ENCODE measurements around the gene CPLANE2. TPM values are rescaled to one million over a fixed set of nuclear protein-coding genes. Genes with fewer than 3 reads are reported as not detected.

The CPLANE2 gene
- total RNA-seq, 1 experiment from 2014 or later, result 6.3 TPM

DNA sequence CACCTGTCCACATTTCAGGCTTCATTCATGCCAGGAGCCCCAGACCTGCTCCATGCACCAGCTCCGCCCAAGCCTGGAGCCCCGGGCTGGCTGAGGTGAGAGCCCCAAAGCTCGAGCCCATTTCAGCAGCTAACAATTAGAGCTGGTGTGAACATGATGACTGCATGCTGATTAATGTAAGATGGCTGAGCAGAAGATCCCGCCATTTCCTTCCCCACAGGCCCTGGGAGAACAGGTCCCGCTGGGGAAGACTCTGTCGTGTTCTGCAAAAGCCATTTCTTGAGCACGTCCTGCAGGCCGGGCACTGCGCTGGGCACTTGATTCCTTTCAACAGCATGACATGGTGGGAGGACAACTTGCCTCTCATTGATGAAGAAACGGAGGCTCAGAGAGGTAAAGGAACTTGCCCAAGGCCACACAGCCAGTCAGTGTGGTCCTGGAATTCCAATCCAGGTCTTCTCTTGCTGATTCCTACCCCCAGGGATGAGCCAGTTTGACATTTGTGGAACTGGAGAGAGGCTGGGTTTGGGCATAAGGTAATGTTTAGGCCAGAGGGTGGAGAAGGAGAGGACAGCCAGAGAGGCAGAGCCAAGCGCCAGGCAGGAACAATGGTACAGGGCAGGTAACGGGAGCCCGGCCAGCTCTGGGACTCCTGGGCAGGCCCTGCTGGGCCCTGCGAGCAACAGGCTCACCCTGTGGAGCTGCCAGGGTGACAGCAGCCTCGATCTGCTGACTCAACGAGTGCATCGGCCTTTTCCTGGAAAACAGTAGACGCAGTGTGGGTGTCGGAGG lies 53.0 kb downstream of the CPLANE2 start:
- Histone ChIP-seq H3K56ac (ENCODE audit: insufficient read length, low read depth, low read length) (no peak overlapping the region), H3K4me2 (ENCODE audit: insufficient read depth, insufficient read length, low read length) (no peak overlapping the region), H3K18ac (ENCODE audit: insufficient read length, low read depth, low read length) (no peak overlapping the region), H2BK20ac (ENCODE audit: low read depth, low read length, poor library complexity, severe bottlenecking) (no peak overlapping the region), H3K9ac (ENCODE audit: extremely low read depth, insufficient read length, low read length) (no peak overlapping the region), H4K5ac (ENCODE audit: insufficient read length, low read depth, low read length) (no peak overlapping the region), H3K27ac (ENCODE audit: insufficient read length, low read depth, low read length) (no peak overlapping the region), H4K20me1 (ENCODE audit: control insufficient read depth, insufficient read depth, insufficient read length) (no peaks in the 10 kb centered on the region), H2BK12ac (ENCODE audit: insufficient read length, low read depth, low read length) (no peak overlapping the region), H3K79me1 (ENCODE audit: insufficient read depth, low read depth, low read length, poor library complexity, severe bottlenecking) (no peaks in the 10 kb centered on the region), H3K27me3 (ENCODE audit: insufficient read depth, low read length) (no peaks in the 10 kb centered on the region), H2BK120ac (ENCODE audit: low read depth, low read length, poor library complexity, severe bottlenecking) (no peak overlapping the region), H3K4ac (ENCODE audit: low read depth, low read length) (no peak overlapping the region), H2AFZ (ENCODE audit: low read length) (no peak overlapping the region), H4K8ac (replicated peaks; ENCODE audit: insufficient read length, low read depth, low read length) (no peak overlapping the region), H3T11ph (ENCODE audit: low read length) (no peak overlapping the region), H3K9me3 (ENCODE audit: control insufficient read depth, low read depth, low read length) (no peaks in the 10 kb centered on the region), H2BK5ac (ENCODE audit: insufficient read length, low read length) (no peak overlapping the region), H2AK5ac (ENCODE audit: insufficient read length, low read length) (no peak overlapping the region), H3K4me1 (ENCODE audit: insufficient read depth, low read length) (no peaks in the 10 kb centered on the region), H3K23me2 (ENCODE audit: insufficient read length, low read depth, low read length, poor library complexity, severe bottlenecking) (no peaks in the 10 kb centered on the region), H4K91ac (ENCODE audit: insufficient read length, low read depth, low read length) (no peak overlapping the region), H3K79me2 (ENCODE audit: insufficient read depth, low read length) (no peaks in the 10 kb centered on the region), H3K23ac (ENCODE audit: insufficient read length, low read depth, low read length) (no peak overlapping the region), H2BK15ac (ENCODE audit: low read depth, low read length) (no peak overlapping the region), H3K14ac (ENCODE audit: insufficient read depth, low read length) (no peak overlapping the region)
- TF ChIP-seq CTCF (conservative IDR thresholded peaks at IDR 0.05), result no peak
- Mint-ChIP-seq H3K27me3 (ENCODE audit: low read depth) (peaks cover 5% of the 10 kb centered on the region; the same call in 1 of the 2 replicates), H3K27ac (no peak overlapping the region), H3K4me1 (peaks cover 12 to 15% of the 10 kb centered on the region in 2 experiments), H3K4me3 (no peak overlapping the region; a peak in 1 of 5 replicates), H3K36me3 (ENCODE audit: insufficient read depth in 1 of 3, low read depth in 3 of 3) (no peaks in the 10 kb centered on the region), H3K9me3 (no peaks in the 10 kb centered on the region)
- no CpG with 5 or more reads among the region's 19 CpGs for WGBS (ENCODE audit: extremely low coverage, insufficient read length, low lambda C conversion rate)
- DNase-seq, result no peak

Measured in H9 (cell line).